ENCODE measurements around the gene LIPT2. TPM values are rescaled to one million over a fixed set of nuclear protein-coding genes. Genes with fewer than 3 reads are reported as not detected.

Gene LIPT2
- total and polyA plus RNA-seq, 2 of the 4 experiments (the other 2 are of a cell fraction): 1.7 to 2.9 TPM

- POLR2A ChIA-PET (ENCODE audit: unreplicated experiment): no interaction called here
- TF ChIP-seq POLR2A (IDR thresholded peaks at IDR 0.05; ENCODE audit: low read depth, low read length) (no peak), ELK1 (IDR thresholded peaks at IDR 0.05; ENCODE audit: borderline replicate concordance, low read depth, low read length) (no peak)
- in situ Hi-C loops (cut with MboI; ENCODE audit: low sequenced_read_pairs) (no loop called here), dilution Hi-C loops (cut with HindIII; ENCODE audit: low sequenced_read_pairs, unreplicated experiment) (no loop called here), intact Hi-C loops (cut with micrococcal nuclease) (no loop called here)
- H3K79me1 ChIP-seq (ENCODE audit: low read depth in 1 of 2, low read length in 2 of 2): no peaks in the 10 kb centered on the region
- H3K56ac ChIP-seq (ENCODE audit: extremely low read depth, insufficient read depth, low read length): no peak overlapping the region
- no peak overlapping the region for H3K4me3 ChIP-seq (ENCODE audit: insufficient read depth, low read depth, low read length)
- no peaks in the 10 kb centered on the region for H4K20me1 ChIP-seq (ENCODE audit: insufficient read depth, low read length)
- 50% methylated on average over 1 of the region's 9 CpGs; no CpG with 5 or more reads in 1 of the 2 experiments for WGBS, 2 experiments (ENCODE audit: extremely low coverage in 2 of 2, insufficient read length in 1 of 2)
- H2AK9ac ChIP-seq (replicated peaks; ENCODE audit: low read depth, low read length, poor library complexity): no peak overlapping the region
- no peak overlapping the region for H4K5ac ChIP-seq (ENCODE audit: low read depth, low read length)
- no peak overlapping the region for H2BK15ac ChIP-seq (ENCODE audit: low read depth, low read length)
- CTCF ChIA-PET: no interaction called here
- no peak overlapping the region for H3K23ac ChIP-seq (ENCODE audit: low read depth, low read length)
- no peak overlapping the region for H3K27ac ChIP-seq (ENCODE audit: insufficient read depth, low read length)
- ATAC-seq (ENCODE audit: low read depth): no peak
- H2AK5ac ChIP-seq (ENCODE audit: low read depth, low read length): no peak overlapping the region
- no peak overlapping the region for H3K4me2 ChIP-seq (ENCODE audit: low read depth, low read length)
- H2AFZ ChIP-seq (replicated peaks; ENCODE audit: low read length, poor library complexity): no peak overlapping the region
- H3K27me3 ChIP-seq (ENCODE audit: control insufficient read depth, insufficient read depth, low read length): peaks cover 21% of the 10 kb centered on the region
- no peak overlapping the region for H4K91ac ChIP-seq (ENCODE audit: insufficient read depth, low read depth, low read length)
- no TSS peak for BruUV-seq (replicated peaks)
- no peak overlapping the region for H3K9ac ChIP-seq (ENCODE audit: low read depth, low read length)
- no peak overlapping the region for H3K4ac ChIP-seq (ENCODE audit: low read depth, low read length)
- peaks cover 3% of the 10 kb centered on the region; the same call in 1 of the 2 replicates for H3K9me3 ChIP-seq (ENCODE audit: control insufficient read depth, insufficient read depth, low read length)
- no peak overlapping the region for H3K14ac ChIP-seq (replicated peaks; ENCODE audit: low read depth, low read length)
- H3K9me1 ChIP-seq (ENCODE audit: insufficient read depth, low read length): no peaks in the 10 kb centered on the region
- H3K36me3 ChIP-seq (ENCODE audit: control insufficient read depth, insufficient read depth, low read length): no peaks in the 10 kb centered on the region
- H2BK5ac ChIP-seq (ENCODE audit: low read depth, low read length, poor library complexity, severe bottlenecking): no peak overlapping the region
- H3K4me1 ChIP-seq (ENCODE audit: control insufficient read depth, insufficient read depth, low read length): no peaks in the 10 kb centered on the region
- no peak overlapping the region for H4K8ac ChIP-seq (ENCODE audit: low read depth in 2 of 2, low read length in 2 of 2)
- no peak overlapping the region for H3K18ac ChIP-seq (ENCODE audit: low read depth, low read length)
- no peak for DNase-seq
- no peak overlapping the region for H2BK20ac ChIP-seq (ENCODE audit: low read depth, low read length)
- H2BK120ac ChIP-seq (ENCODE audit: low read depth, low read length): no peak overlapping the region
These were observed 39.9 kb upstream of the LIPT2 start for GRCh38 chr11:74533421-74533820.

All from IMR-90 (cell line).